SK-N-SH (cell line): ENCODE data around the gene CD300H. TPM values are rescaled to one million over a fixed set of nuclear protein-coding genes. Genes with fewer than 3 reads are reported as not detected.

Source experiments
- CTCF ChIA-PET: fragments of 300-600, 350-600 bp; formaldehyde crosslinking; extraction: SDS; loops from one replicate; lab custom pipeline; 2021; lab: Yijun Ruan, JAX
- POLR2A ChIA-PET: fragments of 350-600 bp; sonication (Branson Sonifier 250); formaldehyde crosslinking; extraction: SDS; loops from one replicate; lab custom pipeline; 2020; ENCODE audit warnings: antibody characterized with exemption, inconsistent platforms; lab: Yijun Ruan, JAX
- DNase-seq: peaks from one replicate; pipeline ENCODE4 v3.0.0; 2012
- H2AFZ ChIP-seq: fragments of 200-600 bp; sonication (generic); 2 replicates; pipeline ENCODE4 v1.8.1; 2016; ENCODE audit warnings: antibody characterized with exemption, mild to moderate bottlenecking, low read depth
- H3F3A ChIP-seq: fragments of 200-600 bp; sonication (generic); replicated peaks from 2 replicates; pipeline ENCODE3; 2016; ENCODE audit warnings: antibody characterized with exemption, mild to moderate bottlenecking; ENCODE audit not compliant: insufficient read depth
- H3K27ac ChIP-seq, 2 experiments: fragments of 200-500 bp in 1 of 2; fragments of 200-600 bp in 1 of 2; sonication (Bioruptor generic) in 1 of 2; sonication (generic), shearing (Covaris generic) in 1 of 2; 2 replicates each; pipeline versions ENCODE4 v1.5.1 to v1.6.1; 2014 to 2016; ENCODE audit warnings: low read depth in 2 of 2, inconsistent platforms in 1 of 2, low read length in 1 of 2, mild to moderate bottlenecking in 1 of 2, mixed read lengths in 1 of 2
- H3K27me3 ChIP-seq: fragments of 200-600 bp; sonication (generic), shearing (Covaris generic); 2 replicates; pipeline ENCODE4 v1.6.1; 2016; ENCODE audit warnings: mixed run types; ENCODE audit not compliant: insufficient read depth
- H3K36me3 ChIP-seq, 2 experiments: fragments of 200-500 bp in 1 of 2; fragments of 200-600 bp in 1 of 2; sonication (Bioruptor generic) in 1 of 2; sonication (generic) in 1 of 2; replicated peaks in 1 of 2; 2 replicates each; pipeline versions ENCODE3 to v1.5.1; 2014 to 2016; ENCODE audit warnings: low read length in 1 of 2, mild to moderate bottlenecking in 1 of 2; ENCODE audit not compliant: insufficient read depth in 2 of 2, control insufficient read depth in 1 of 2
- H3K4me1 ChIP-seq, 2 experiments: fragments of 200-500 bp in 1 of 2; fragments of 200-600 bp in 1 of 2; sonication (Bioruptor generic) in 1 of 2; sonication (generic), shearing (Covaris generic) in 1 of 2; 2 replicates each; pipeline versions ENCODE4 v1.5.1 to v1.6.1; 2014 to 2016; ENCODE audit warnings: low read depth in 1 of 2, low read length in 1 of 2, mixed run types in 1 of 2; ENCODE audit not compliant: insufficient read depth in 2 of 2, control insufficient read depth in 1 of 2
- H3K4me2 ChIP-seq: fragments of 200-600 bp; sonication (generic), shearing (Covaris generic); 2 replicates; pipeline ENCODE4 v1.6.1; 2017; ENCODE audit warnings: mixed run types
- H3K4me3 ChIP-seq, 2 experiments: fragments of 200-500 bp in 1 of 2; fragments of 200-600 bp in 1 of 2; sonication (Bioruptor generic) in 1 of 2; sonication (generic), shearing (Covaris generic) in 1 of 2; 2 replicates each; pipeline versions ENCODE4 v1.5.1 to v1.8.1; 2014 to 2016; ENCODE audit warnings: low read depth in 2 of 2, inconsistent platforms in 1 of 2, low read length in 1 of 2, mild to moderate bottlenecking in 1 of 2, mixed read lengths in 1 of 2, moderate library complexity in 1 of 2
- H3K79me2 ChIP-seq: fragments of 200-600 bp; sonication (generic); 2 replicates; pipeline ENCODE4 v1.8.1; 2017; ENCODE audit warnings: mild to moderate bottlenecking; ENCODE audit not compliant: insufficient read depth
- H3K9ac ChIP-seq: fragments of 200-600 bp; sonication (generic); 2 replicates; pipeline ENCODE4 v1.6.1; 2017; ENCODE audit warnings: mixed run types
- H3K9me2 ChIP-seq: fragments of 200-600 bp; sonication (generic); 2 replicates; pipeline ENCODE4 v1.6.1; 2017; ENCODE audit warnings: mixed run types
- H3K9me3 ChIP-seq: fragments of 200-600 bp; sonication (generic); 2 replicates; pipeline ENCODE4 v1.6.1; 2017; ENCODE audit warnings: mixed run types, mild to moderate bottlenecking, moderate library complexity
- H4K20me1 ChIP-seq: fragments of 200-600 bp; sonication (generic); 2 replicates; pipeline ENCODE4 v1.6.1; 2017; ENCODE audit warnings: mild to moderate bottlenecking, mixed run types; ENCODE audit not compliant: insufficient read depth
- CHD2 ChIP-seq: fragments of 150-350 bp; IDR thresholded peaks from 2 replicates; pipeline ENCODE4 v1.6.1; 2018; ENCODE audit warnings: low read length; ENCODE audit not compliant: partially characterized antibody
- CTCF ChIP-seq: fragments of 200-600 bp; sonication (generic); IDR thresholded peaks from 2 replicates; pipeline ENCODE4 v1.6.1; 2017; ENCODE audit warnings: antibody characterized with exemption, mild to moderate bottlenecking, moderate library complexity
- JUND ChIP-seq: IDR thresholded peaks from 2 replicates; pipeline ENCODE4 v1.4.0; 2012
- MAX ChIP-seq: IDR thresholded peaks from 2 replicates; pipeline ENCODE4 v1.4.0; 2012; ENCODE audit warnings: low read depth
- PBX3 ChIP-seq: IDR thresholded peaks from 2 replicates; pipeline ENCODE4; 2012
- REST ChIP-seq: IDR thresholded peaks from 2 replicates; pipeline ENCODE4 v1.6.1; 2012; ENCODE audit warnings: mild to moderate bottlenecking, low read depth, low read length, moderate library complexity
- SMC3 ChIP-seq: IDR thresholded peaks from 2 replicates; pipeline ENCODE4 v1.6.1; 2012; ENCODE audit warnings: low read depth, low read length, improper control_type of control experiment
- USF1 ChIP-seq: IDR thresholded peaks from 2 replicates; pipeline ENCODE4 v1.4.0; 2012; ENCODE audit warnings: low read depth, borderline replicate concordance
- YY1 ChIP-seq: IDR thresholded peaks from 2 replicates; pipeline ENCODE4 v1.4.0; 2012; ENCODE audit warnings: low read depth, mild to moderate bottlenecking
- WGBS: methylation state at CpG from one replicate; pipeline ENCODE4 v1.1.6; 2017; ENCODE audit warnings: low lambda C conversion rate; 5-methylcytosine and 5-hydroxymethylcytosine counted together
- polyA plus RNA-seq, 3 experiments: library from polyadenylated mRNA; depleted of rRNA; stranded (reverse); fragments of >200 nt; gene quantifications; 2 replicates each; pipeline ENCODE4 v1.2.3, GENCODE V29; 2012

The CD300H gene
- polyA plus RNA-seq, 1 of the 3 experiments (the other 2 are of a cell fraction): not detected

GRCh38 chr17:74585711-74586110 lies 18.4 kb upstream of the CD300H start (continued):
- TF ChIP-seq USF1 (no peak), CTCF (no peak), SMC3 (no peak), PBX3 (no peak), JUND (no peak), YY1 (no peak)

GRCh38 chr17:74584292-74585060 lies 17.2 kb upstream of the CD300H start:
- H3K79me2 ChIP-seq: no peaks in the 10 kb centered on the region
- CTCF ChIA-PET: interaction anchor here (1.8 kb wide), 1 partner anchor 18 kb away, joined by 11 read pairs; the partner anchor contains the start of gene CD300H
- TF ChIP-seq CHD2 (no peak), MAX (no peak), REST (no peak)
- TF ChIP-seq, all 33 proteins: peak for 0
- 0 out of 2 replicates have a peak, but pooled peaks cover 3% of the 10 kb centered on the region for H3K9me3 ChIP-seq
- H3K9ac ChIP-seq: no peak overlapping the region
- H2AFZ ChIP-seq: no peak overlapping the region
- POLR2A ChIA-PET: no interaction called here
- H3K4me3 ChIP-seq: no peak overlapping the region
- H4K20me1 ChIP-seq: no peaks in the 10 kb centered on the region
- H3K27me3 ChIP-seq: no peaks in the 10 kb centered on the region
- no peaks in the 10 kb centered on the region for H3K36me3 ChIP-seq
- no peak for DNase-seq
- no peak overlapping the region for H3K4me2 ChIP-seq
- no peaks in the 10 kb centered on the region for H3K4me1 ChIP-seq
- 29% methylated on average over 14 of the region's 14 CpGs for WGBS
- no peaks in the 10 kb centered on the region for H3F3A ChIP-seq
- H3K9me2 ChIP-seq: no peaks in the 10 kb centered on the region
- no peak overlapping the region for H3K27ac ChIP-seq
